ENCODE results near the gene DCDC1. TPM values are rescaled to one million over a fixed set of nuclear protein-coding genes. Genes with fewer than 3 reads are reported as not detected.

The DCDC1 gene
- total RNA-seq, 1 donor from 2014 or later = not detected

DNA sequence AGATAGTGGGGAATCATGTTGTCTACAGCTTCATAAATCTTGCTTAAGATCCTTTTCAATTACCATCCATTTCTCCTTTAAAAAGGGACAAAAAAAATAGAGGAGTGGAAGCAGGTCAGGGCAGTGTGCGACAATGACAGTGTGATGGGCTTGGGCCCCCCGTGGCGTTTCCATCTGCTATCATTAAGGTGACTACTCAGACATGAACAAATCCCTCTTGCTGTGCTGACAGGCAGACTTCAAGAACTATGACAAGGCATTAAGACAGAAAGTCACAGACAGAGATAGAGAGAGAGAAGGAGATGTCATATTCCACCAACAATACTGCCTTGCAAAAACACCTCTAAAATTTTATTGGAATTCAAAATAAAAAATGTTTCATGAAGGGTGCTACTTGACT, 263.2 kb downstream of the DCDC1 start:
- Mint-ChIP-seq H3K9me3 (no peaks in the 10 kb centered on the region), H3K27me3 (ENCODE audit: insufficient read depth) (no peaks in the 10 kb centered on the region), H3K27ac (no peak overlapping the region), H3K4me1 (ENCODE audit: low read depth) (no peaks in the 10 kb centered on the region), H3K4me3 (no peak overlapping the region), H3K36me3 (ENCODE audit: low read depth) (no peaks in the 10 kb centered on the region)
- intact Hi-C loops (cut with micrococcal nuclease) = loop anchor here (2.0 to 10.0 kb wide), 2 partner anchors 768 to 852 kb away; no protein-coding TSS in a partner anchor
- no peak for DNase-seq (ENCODE audit: low spot score)

- no peak for DNase-seq (ENCODE audit: low spot score)
- Mint-ChIP-seq H3K27me3 (ENCODE audit: insufficient read depth) (no peaks in the 10 kb centered on the region), H3K4me3 (no peak overlapping the region), H3K36me3 (ENCODE audit: low read depth) (no peaks in the 10 kb centered on the region), H3K9me3 (no peaks in the 10 kb centered on the region), H3K27ac (no peak overlapping the region), H3K4me1 (ENCODE audit: low read depth) (no peaks in the 10 kb centered on the region)
- intact Hi-C loops (cut with micrococcal nuclease) = loop anchor here (10.0 kb wide), 1 partner anchor 772 kb away; no protein-coding TSS in a partner anchor
Observed at GRCh38 chr11:31102875-31103274, 266.7 kb downstream of the DCDC1 start.

GRCh38 chr11:31102316-31102715, 267.2 kb downstream of the DCDC1 start:
- DNase-seq (ENCODE audit: low spot score) = no peak
- Mint-ChIP-seq H3K27me3 (ENCODE audit: insufficient read depth) (no peaks in the 10 kb centered on the region), H3K4me1 (ENCODE audit: low read depth) (no peaks in the 10 kb centered on the region), H3K36me3 (ENCODE audit: low read depth) (no peaks in the 10 kb centered on the region), H3K4me3 (no peak overlapping the region), H3K27ac (no peak overlapping the region), H3K9me3 (no peaks in the 10 kb centered on the region)
- intact Hi-C loops (cut with micrococcal nuclease) = loop anchor here (10.0 kb wide), 1 partner anchor 772 kb away; no protein-coding TSS in a partner anchor

DNA sequence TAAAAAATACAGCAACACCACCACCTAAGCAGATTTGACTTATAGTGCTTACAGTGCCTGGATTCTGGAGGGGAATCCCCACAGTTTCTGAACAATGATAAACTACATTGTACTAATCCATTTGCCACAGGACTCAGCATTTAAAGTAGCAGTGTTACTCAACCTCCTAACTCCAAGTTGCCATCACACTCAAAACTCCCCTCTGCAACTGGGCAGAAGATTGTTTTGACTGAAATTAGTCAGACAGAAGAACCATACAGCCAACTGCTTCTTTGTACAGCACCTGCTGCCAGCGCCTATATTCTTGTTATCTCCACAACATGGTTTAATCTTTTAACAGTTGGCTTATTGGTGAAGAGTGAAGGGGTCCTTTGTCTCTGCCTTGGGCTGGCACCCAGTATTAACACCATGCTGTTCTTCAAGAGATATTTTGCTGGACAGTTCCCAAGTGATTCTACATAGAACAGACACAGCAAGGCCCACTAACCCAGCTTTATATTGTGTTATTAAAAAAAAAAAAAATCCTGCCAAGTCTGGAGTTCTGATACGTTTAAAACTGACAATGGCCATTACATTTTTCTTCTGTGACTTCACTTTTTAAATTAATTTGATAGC, 273.2 kb downstream of the DCDC1 start:
- Mint-ChIP-seq H3K4me3 (no peak overlapping the region), H3K36me3 (ENCODE audit: low read depth) (no peaks in the 10 kb centered on the region), H3K9me3 (no peaks in the 10 kb centered on the region), H3K27me3 (ENCODE audit: insufficient read depth) (no peaks in the 10 kb centered on the region), H3K27ac (no peak overlapping the region), H3K4me1 (ENCODE audit: low read depth) (no peaks in the 10 kb centered on the region)
- intact Hi-C loops (cut with micrococcal nuclease) = no loop called here
- no peak for DNase-seq (ENCODE audit: low spot score)

GRCh38 chr11:31092638-31093037, 276.9 kb downstream of the DCDC1 start:
- DNase-seq (ENCODE audit: low spot score) = no peak
- intact Hi-C loops (cut with micrococcal nuclease) = no loop called here
- Mint-ChIP-seq H3K36me3 (ENCODE audit: low read depth) (no peaks in the 10 kb centered on the region), H3K4me3 (no peak overlapping the region), H3K27ac (no peak overlapping the region), H3K9me3 (peaks cover 14% of the 10 kb centered on the region), H3K4me1 (ENCODE audit: low read depth) (no peaks in the 10 kb centered on the region), H3K27me3 (ENCODE audit: insufficient read depth) (no peaks in the 10 kb centered on the region)

DNA sequence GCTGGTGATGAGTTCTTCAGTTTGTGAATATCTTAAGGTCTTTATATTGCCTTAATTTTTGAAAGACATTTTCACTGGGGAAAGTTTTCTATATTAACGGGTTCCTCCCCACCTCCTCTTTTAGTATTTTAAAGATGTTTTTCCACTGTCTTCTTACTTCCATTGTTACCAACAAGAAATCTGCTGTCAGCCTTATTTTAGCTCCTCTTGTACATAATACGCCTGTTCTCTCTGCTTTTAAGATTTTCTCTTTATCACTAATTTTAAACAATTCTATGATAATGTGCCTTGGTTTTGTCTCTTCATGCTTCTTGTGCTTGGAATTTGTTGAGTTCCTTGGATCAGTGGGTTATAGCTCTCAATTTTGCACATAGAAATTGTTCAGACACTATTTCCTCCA, 280.4 kb downstream of the DCDC1 start:
- intact Hi-C loops (cut with micrococcal nuclease) = no loop called here
- Mint-ChIP-seq H3K4me3 (no peak overlapping the region), H3K27ac (no peak overlapping the region), H3K36me3 (ENCODE audit: low read depth) (no peaks in the 10 kb centered on the region), H3K9me3 (peaks cover 14% of the 10 kb centered on the region), H3K4me1 (ENCODE audit: low read depth) (no peaks in the 10 kb centered on the region), H3K27me3 (ENCODE audit: insufficient read depth) (no peaks in the 10 kb centered on the region)
- DNase-seq (ENCODE audit: low spot score) = no peak

GRCh38 chr11:31069447-31070205, 299.9 kb downstream of the DCDC1 start:
- no peak for DNase-seq (ENCODE audit: low spot score)
- Mint-ChIP-seq H3K4me1 (ENCODE audit: low read depth) (no peaks in the 10 kb centered on the region), H3K9me3 (no peaks in the 10 kb centered on the region), H3K27ac (no peak overlapping the region), H3K27me3 (ENCODE audit: insufficient read depth) (no peaks in the 10 kb centered on the region), H3K36me3 (ENCODE audit: low read depth) (no peaks in the 10 kb centered on the region), H3K4me3 (no peak overlapping the region)
- intact Hi-C loops (cut with micrococcal nuclease) = no loop called here

- intact Hi-C loops (cut with micrococcal nuclease) = no loop called here
- Mint-ChIP-seq H3K27ac (no peak overlapping the region), H3K9me3 (no peaks in the 10 kb centered on the region), H3K27me3 (ENCODE audit: insufficient read depth) (no peaks in the 10 kb centered on the region), H3K4me1 (ENCODE audit: low read depth) (no peaks in the 10 kb centered on the region), H3K36me3 (ENCODE audit: low read depth) (no peaks in the 10 kb centered on the region), H3K4me3 (no peak overlapping the region)
- DNase-seq (ENCODE audit: low spot score) = no peak
Observed at GRCh38 chr11:31060880-31061279, 308.7 kb downstream of the DCDC1 start.

- Mint-ChIP-seq H3K4me3 (no peak overlapping the region), H3K36me3 (ENCODE audit: low read depth) (no peaks in the 10 kb centered on the region), H3K27ac (no peak overlapping the region), H3K9me3 (no peaks in the 10 kb centered on the region), H3K4me1 (ENCODE audit: low read depth) (no peaks in the 10 kb centered on the region), H3K27me3 (ENCODE audit: insufficient read depth) (no peaks in the 10 kb centered on the region)
- intact Hi-C loops (cut with micrococcal nuclease) = no loop called here
- DNase-seq (ENCODE audit: low spot score) = no peak
Observed at GRCh38 chr11:31059529-31059928, 310.0 kb downstream of the DCDC1 start.

DNA sequence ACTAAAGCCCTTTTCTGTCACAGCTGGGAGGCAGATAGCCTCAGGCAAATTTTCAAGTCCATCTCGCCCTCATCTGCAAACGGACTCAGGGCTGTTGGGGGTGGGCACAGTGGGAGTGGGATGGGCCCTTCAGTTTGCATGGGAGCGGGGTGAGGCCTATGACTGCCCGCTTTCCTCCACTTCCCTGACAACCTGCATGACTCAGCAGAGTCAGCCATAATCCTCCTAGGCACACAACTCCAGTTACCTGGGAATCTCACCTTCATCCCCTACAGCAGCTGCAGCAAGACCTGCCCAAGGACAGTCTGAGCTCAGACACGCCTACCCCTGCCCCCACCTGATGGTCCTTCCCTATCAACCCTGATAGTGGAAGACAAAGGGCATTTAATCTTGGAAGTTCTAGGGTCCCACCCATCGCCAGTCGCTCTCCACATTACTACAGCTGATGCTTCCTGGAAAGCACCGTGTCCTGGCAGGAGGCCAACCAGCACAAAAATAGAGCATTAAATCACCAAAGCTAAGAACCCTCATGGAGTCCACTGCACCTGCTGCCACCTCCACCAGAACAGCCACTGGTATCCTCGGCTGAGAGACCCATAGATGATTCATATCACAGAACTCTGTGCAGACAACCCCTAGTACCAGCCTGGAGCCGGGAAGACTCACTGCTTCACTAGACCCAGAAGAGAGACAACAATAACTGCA, 319.3 kb downstream of the DCDC1 start:
- Mint-ChIP-seq H3K36me3 (ENCODE audit: low read depth) (no peaks in the 10 kb centered on the region), H3K4me3 (no peak overlapping the region), H3K27ac (no peak overlapping the region), H3K9me3 (peaks cover 26% of the 10 kb centered on the region), H3K4me1 (ENCODE audit: low read depth) (no peaks in the 10 kb centered on the region), H3K27me3 (ENCODE audit: insufficient read depth) (no peaks in the 10 kb centered on the region)
- intact Hi-C loops (cut with micrococcal nuclease) = no loop called here
- no peak for DNase-seq (ENCODE audit: low spot score)

DNA sequence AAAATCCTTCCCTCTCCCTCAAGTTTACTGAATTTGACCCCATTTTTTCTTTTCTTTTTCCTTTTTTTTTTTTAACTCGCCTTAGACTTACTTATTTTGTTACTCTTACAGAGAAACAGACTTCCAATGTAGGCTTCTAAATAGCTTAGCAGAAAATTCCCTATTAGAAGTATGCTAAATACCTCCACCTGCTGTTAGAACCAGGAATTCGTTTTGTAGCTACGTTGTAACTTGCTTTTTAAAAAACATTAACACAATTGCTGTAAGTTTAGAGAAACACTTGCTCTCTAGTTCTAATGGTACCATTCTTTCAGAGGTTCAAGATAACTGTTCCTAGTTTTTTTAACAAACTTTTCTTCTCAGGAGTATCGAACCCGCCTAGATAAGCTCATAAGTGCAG, 324.2 kb downstream of the DCDC1 start:
- Mint-ChIP-seq H3K4me3 (no peak overlapping the region), H3K27ac (no peak overlapping the region), H3K4me1 (ENCODE audit: low read depth) (no peaks in the 10 kb centered on the region), H3K27me3 (ENCODE audit: insufficient read depth) (no peaks in the 10 kb centered on the region), H3K9me3 (no peaks in the 10 kb centered on the region), H3K36me3 (ENCODE audit: low read depth) (no peaks in the 10 kb centered on the region)
- intact Hi-C loops (cut with micrococcal nuclease) = no loop called here
- no peak for DNase-seq (ENCODE audit: low spot score)

- Mint-ChIP-seq H3K4me3 (no peak overlapping the region), H3K27ac (no peak overlapping the region), H3K4me1 (ENCODE audit: low read depth) (no peaks in the 10 kb centered on the region), H3K36me3 (ENCODE audit: low read depth) (no peaks in the 10 kb centered on the region), H3K27me3 (ENCODE audit: insufficient read depth) (no peaks in the 10 kb centered on the region), H3K9me3 (no peaks in the 10 kb centered on the region)
- no peak for DNase-seq (ENCODE audit: low spot score)
- intact Hi-C loops (cut with micrococcal nuclease) = no loop called here
Observed at GRCh38 chr11:31030138-31030792, 339.3 kb downstream of the DCDC1 start.

GRCh38 chr11:31026315-31026714, 343.2 kb downstream of the DCDC1 start:
- DNase-seq (ENCODE audit: low spot score) = no peak
- intact Hi-C loops (cut with micrococcal nuclease) = no loop called here
- no peaks in the 10 kb centered on the region for H3K4me1 Mint-ChIP-seq (ENCODE audit: low read depth)
- no peak overlapping the region for H3K27ac Mint-ChIP-seq
- H3K36me3 Mint-ChIP-seq (ENCODE audit: low read depth) = no peaks in the 10 kb centered on the region
- H3K4me3 Mint-ChIP-seq = no peak overlapping the region
- no peaks in the 10 kb centered on the region for H3K9me3 Mint-ChIP-seq
- no peaks in the 10 kb centered on the region for H3K27me3 Mint-ChIP-seq (ENCODE audit: insufficient read depth)

Measured in activated T-helper 1 cell treated with anti-CD3 and anti-CD28 coated beads, Interleukin-12 subunit alpha, Interleukin-12 subunit beta, Interleukin-2, Interleukin-4 antibody, amounts not matched to agents 30 ng/mL and 10 ng/mL and 1 ng/mL, durations not matched to agents 14 hours and 24 hours and 36 hours (primary cell).